Stimulated activated CD4-positive, alpha-beta T cell treated with anti-CD3 and anti-CD28 coated beads, Interleukin-1b, Interleukin-23, amount 100 ng/mL, for 4 hours (primary cell): ENCODE data around the gene STOM.
"Not testable (repeated sequence)": the region's sequence is repeated elsewhere in the genome, so short reads cannot be mapped to it uniquely, and the experiment has no call there.

Source experiments
- DNase-seq, 2 donors: peaks; one replicate each; pipeline ENCODE4 v3.0.0-alpha.2; 2020; ENCODE audit warnings: low read depth in 2 of 2

The STOM gene

GRCh38 chr9:121369595-121370265, at the start of gene STOM:
TSS of gene STOM (minus strand) at chr9:121370250. CDS start at chr9:121370187, 63 bp downstream.
- DNase-seq = no peak

- no peak for DNase-seq
These were observed 41.9 kb upstream of the STOM start for GRCh38 chr9:121411993-121412392.

GRCh38 chr9:121405899-121406298, 35.8 kb upstream of the STOM start:
- DNase-seq = no peak

GRCh38 chr9:121404906-121405305, 34.9 kb upstream of the STOM start:
- no peak for DNase-seq

- DNase-seq = peak in 1 of 2 donors; percentile 1
These were observed 30.0 kb upstream of the STOM start for GRCh38 chr9:121399883-121400607.

GRCh38 chr9:121399126-121399882, 29.3 kb upstream of the STOM start:
- DNase-seq = no peak

- DNase-seq = no peak
These were observed 28.3 kb upstream of the STOM start for GRCh38 chr9:121398374-121398773.

GRCh38 chr9:121397277-121397676, 27.2 kb upstream of the STOM start:
- not testable (repeated sequence) for DNase-seq

GRCh38 chr9:121395558-121395957, 25.5 kb upstream of the STOM start:
- DNase-seq = no peak

- DNase-seq = no peak
These were observed 24.2 kb upstream of the STOM start for GRCh38 chr9:121394292-121394691.

- DNase-seq = no peak
These were observed 23.3 kb upstream of the STOM start for GRCh38 chr9:121393318-121393717.

- DNase-seq = no peak
These were observed 20.3 kb upstream of the STOM start for GRCh38 chr9:121390372-121390771.

GRCh38 chr9:121388140-121388905, 18.3 kb upstream of the STOM start:
- DNase-seq = no peak

- DNase-seq = no peak
These were observed 16.6 kb upstream of the STOM start for GRCh38 chr9:121386442-121387175.

GRCh38 chr9:121383715-121384114, 13.7 kb upstream of the STOM start:
- no peak for DNase-seq

GRCh38 chr9:121380846-121381245, 10.8 kb upstream of the STOM start:
- no peak for DNase-seq

- DNase-seq = no peak
These were observed 6.3 kb upstream of the STOM start for GRCh38 chr9:121376214-121376830.

GRCh38 chr9:121373011-121373729, 3.1 kb upstream of the STOM start:
- no peak for DNase-seq

- no peak for DNase-seq
These were observed 2.4 kb upstream of the STOM start for GRCh38 chr9:121372239-121373010.
